AG04450 (cell line): ENCODE data around the gene MYLK. TPM values are rescaled to one million over a fixed set of nuclear protein-coding genes. Genes with fewer than 3 reads are reported as not detected.

Experiments used
- CTCF ChIA-PET: fragments of 300-600, 350-600 bp; formaldehyde crosslinking; extraction: SDS; loops from one replicate; lab custom pipeline; 2022; ENCODE audit warnings: antibody characterized with exemption, inconsistent platforms; lab: Charles Lee
- POLR2A ChIA-PET: fragments of 350-600 bp; formaldehyde crosslinking; extraction: SDS; loops from one replicate; lab custom pipeline; 2021; ENCODE audit warnings: antibody characterized with exemption, inconsistent platforms; lab: Yijun Ruan, JAX
- DNase-seq: peaks from one replicate; pipeline ENCODE4 v3.0.0-alpha.2; 2011; ENCODE audit warnings: low read depth, low spot score
- H3K27ac ChIP-seq: one replicate; pipeline ENCODE4 v1.5.1; 2012; ENCODE audit warnings: low read depth, low read length, control low read depth
- H3K27me3 ChIP-seq: one replicate; pipeline ENCODE4 v1.6.0; 2012; ENCODE audit warnings: low read length; ENCODE audit not compliant: control insufficient read depth, insufficient read depth
- H3K4me3 ChIP-seq: 2 replicates; pipeline ENCODE4 v1.5.1; 2011; ENCODE audit warnings: mild to moderate bottlenecking, low read depth, low read length, control low read depth
- H3K9me3 ChIP-seq: 2 replicates; pipeline ENCODE4 v1.5.1; 2012; ENCODE audit warnings: low read length; ENCODE audit not compliant: control insufficient read depth, insufficient read depth
- polyA plus RNA-seq: library from polyadenylated mRNA; depleted of rRNA; stranded (reverse); fragments of >200 nt; gene quantifications from 2 replicates; pipeline ENCODE4 v1.2.3, GENCODE V29; 2011
- TF ChIP-seq, protein P1 (sequence below): IDR thresholded peaks from 2 replicates; pipeline ENCODE4 v1.5.1; 2011; ENCODE audit warnings: low read depth, low read length, control low read depth, inconsistent platforms

The MYLK gene
- polyA plus RNA-seq, 1 experiment: 1,320 TPM

DNA sequence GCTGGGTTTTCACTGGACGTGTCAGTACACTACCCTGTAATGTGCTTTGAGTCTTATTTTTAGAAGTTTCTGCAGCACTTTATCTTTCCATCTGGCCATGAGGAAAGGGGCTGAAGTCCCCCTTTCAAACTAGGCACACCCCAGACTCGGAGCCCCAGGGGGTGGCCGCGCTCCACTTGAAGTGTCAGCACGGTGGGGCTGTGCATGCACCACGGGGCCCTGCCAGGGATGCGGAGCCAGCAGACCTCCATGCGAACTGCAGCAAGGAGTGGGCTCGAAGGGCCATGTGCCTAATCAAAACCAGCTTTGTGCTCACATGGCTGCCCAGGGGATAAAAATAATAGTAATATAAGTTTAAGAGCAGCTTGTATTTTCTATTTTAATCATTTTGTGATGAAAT is 198.4 kb downstream of the MYLK start:
- CTCF ChIA-PET: interaction anchor here (1.0 to 1.1 kb wide), 2 partner anchors 24 to 38 kb away, joined by 3 to 10 read pairs; no protein-coding TSS in a partner anchor
- Histone ChIP-seq H3K27ac (no peak overlapping the region), H3K27me3 (no peaks in the 10 kb centered on the region), H3K9me3 (no peaks in the 10 kb centered on the region), H3K4me3 (no peak overlapping the region)
- POLR2A ChIA-PET: no interaction called here
- DNase-seq: no peak
- TF ChIP-seq, protein P1, sequence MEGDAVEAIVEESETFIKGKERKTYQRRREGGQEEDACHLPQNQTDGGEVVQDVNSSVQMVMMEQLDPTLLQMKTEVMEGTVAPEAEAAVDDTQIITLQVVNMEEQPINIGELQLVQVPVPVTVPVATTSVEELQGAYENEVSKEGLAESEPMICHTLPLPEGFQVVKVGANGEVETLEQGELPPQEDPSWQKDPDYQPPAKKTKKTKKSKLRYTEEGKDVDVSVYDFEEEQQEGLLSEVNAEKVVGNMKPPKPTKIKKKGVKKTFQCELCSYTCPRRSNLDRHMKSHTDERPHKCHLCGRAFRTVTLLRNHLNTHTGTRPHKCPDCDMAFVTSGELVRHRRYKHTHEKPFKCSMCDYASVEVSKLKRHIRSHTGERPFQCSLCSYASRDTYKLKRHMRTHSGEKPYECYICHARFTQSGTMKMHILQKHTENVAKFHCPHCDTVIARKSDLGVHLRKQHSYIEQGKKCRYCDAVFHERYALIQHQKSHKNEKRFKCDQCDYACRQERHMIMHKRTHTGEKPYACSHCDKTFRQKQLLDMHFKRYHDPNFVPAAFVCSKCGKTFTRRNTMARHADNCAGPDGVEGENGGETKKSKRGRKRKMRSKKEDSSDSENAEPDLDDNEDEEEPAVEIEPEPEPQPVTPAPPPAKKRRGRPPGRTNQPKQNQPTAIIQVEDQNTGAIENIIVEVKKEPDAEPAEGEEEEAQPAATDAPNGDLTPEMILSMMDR: no peak

DNA sequence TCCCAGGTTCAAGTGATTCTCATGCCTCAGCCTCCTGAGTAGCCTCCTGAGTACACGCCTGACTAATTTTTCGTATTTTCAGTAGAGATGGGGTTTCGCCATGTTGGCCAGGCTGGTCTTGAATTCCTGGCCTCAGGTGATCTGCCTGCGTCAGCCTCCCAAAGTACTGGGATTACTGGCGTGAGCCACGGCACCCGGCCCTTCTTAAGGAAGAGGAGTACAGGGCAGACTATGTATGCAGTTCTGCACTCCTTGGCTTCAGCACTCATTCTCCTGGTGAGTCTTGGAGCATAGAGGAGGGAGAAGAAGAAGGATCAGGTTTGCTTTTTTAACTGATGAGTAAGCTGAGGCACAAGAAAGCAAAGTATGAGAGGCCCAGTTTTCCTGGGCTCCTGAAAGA is 199.5 kb downstream of the MYLK start:
- no peak for DNase-seq
- Histone ChIP-seq H3K27me3 (no peaks in the 10 kb centered on the region), H3K27ac (no peak overlapping the region), H3K4me3 (no peak overlapping the region), H3K9me3 (no peaks in the 10 kb centered on the region)
- TF ChIP-seq, protein P1: no peak
- CTCF ChIA-PET: interaction anchor here (4.1 kb wide), 1 partner anchor 32 kb away, joined by 26 read pairs; no protein-coding TSS in a partner anchor
- POLR2A ChIA-PET: no interaction called here

DNA sequence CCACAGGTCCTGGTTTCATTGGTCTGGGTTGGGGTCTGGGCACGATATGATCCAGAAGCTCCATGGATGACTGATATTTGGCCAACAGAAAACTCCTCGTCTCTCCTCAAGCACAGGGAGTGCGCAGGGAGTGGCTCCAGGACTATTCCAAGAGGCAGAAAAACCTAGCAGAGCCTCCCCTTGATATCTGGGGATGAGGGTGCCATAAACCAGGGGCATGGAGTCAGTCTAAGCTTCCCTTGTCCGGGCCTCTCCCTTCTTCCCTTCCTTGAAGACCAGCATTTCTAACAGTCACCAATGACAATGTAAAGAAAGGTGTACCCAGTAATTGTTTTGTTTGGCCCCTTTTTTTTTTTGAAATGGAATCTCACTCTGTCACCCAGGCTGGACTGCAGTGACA is 199.9 kb downstream of the MYLK start:
- TF ChIP-seq, protein P1: no peak
- no peak for DNase-seq
- Histone ChIP-seq H3K27me3 (no peaks in the 10 kb centered on the region), H3K4me3 (no peak overlapping the region), H3K27ac (no peak overlapping the region), H3K9me3 (no peaks in the 10 kb centered on the region)
- ChIA-PET POLR2A (no interaction called here), CTCF (interaction anchor here (0.6 to 4.1 kb wide), 2 partner anchors 32 to 40 kb away, joined by 3 to 26 read pairs; no protein-coding TSS in a partner anchor)

GRCh38 chr3:123683505-123684154 is 200.5 kb downstream of the MYLK start:
- CTCF ChIA-PET: interaction anchor here (0.6 to 4.1 kb wide), 2 partner anchors 31 to 41 kb away, joined by 3 to 26 read pairs; no protein-coding TSS in a partner anchor
- no peak overlapping the region for H3K27ac ChIP-seq
- no peak for DNase-seq
- TF ChIP-seq, protein P1: no peak
- POLR2A ChIA-PET: no interaction called here
- H3K27me3 ChIP-seq: no peaks in the 10 kb centered on the region
- H3K9me3 ChIP-seq: no peaks in the 10 kb centered on the region
- H3K4me3 ChIP-seq: no peak overlapping the region
